Measurements from ENCODE around the gene RANBP10.
A peak's percentile ranks its signal among the peaks of the same experiment; 100 is the strongest.
"Not testable (repeated sequence)": the region's sequence is repeated elsewhere in the genome, so short reads cannot be mapped to it uniquely, and the experiment has no call there.

The RANBP10 gene

DNA sequence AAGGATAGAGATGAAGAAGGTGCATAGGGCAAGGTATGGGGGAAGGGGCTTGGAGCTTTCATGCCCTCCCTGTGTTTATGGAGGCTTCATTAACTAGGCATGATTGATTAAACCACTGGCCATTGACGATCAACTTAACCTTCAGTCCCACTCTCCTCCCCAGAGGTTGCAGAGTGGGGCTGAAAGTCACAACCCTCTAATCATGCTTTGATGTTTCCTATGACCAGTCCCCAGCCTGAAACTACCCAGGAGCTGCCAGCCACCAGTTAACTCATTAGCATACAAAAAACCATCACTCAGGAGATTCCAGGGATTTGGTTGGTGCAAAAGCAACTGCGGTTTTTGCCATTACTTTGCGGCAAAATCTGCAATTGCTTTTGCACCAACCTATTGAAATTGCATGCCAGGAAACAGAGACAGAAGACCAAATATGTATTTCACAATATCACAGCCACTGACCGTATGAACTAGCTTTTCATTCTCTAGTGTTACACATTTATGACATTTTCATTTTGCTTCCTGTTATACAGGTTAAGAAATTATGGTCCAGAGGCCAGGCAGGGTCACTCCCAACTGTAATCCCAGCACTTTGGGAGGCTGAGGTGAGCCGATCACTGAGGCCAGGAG lies 92.6 kb downstream of the RANBP10 start:
- no peak for DNase-seq (ENCODE audit: low spot score)

DNA sequence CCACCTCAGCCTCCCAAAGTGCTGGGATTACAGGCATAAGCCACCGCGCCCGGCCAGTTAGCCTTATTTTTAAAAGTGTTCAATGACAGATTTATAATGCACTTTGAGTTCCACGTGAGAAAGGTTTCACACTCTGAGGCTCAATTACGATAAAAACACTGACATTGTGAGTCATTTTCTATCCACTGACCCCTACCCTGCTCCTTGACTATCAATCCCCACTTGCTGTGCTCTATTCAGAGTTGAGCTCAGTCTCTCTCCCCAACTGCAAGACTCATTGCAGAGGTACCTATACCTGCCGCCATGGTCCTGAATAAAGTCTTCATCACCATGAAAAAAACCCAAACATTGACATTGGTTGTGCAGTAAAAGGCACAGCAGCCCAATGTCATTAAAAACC lies 95.8 kb downstream of the RANBP10 start:
- DNase-seq (ENCODE audit: low spot score), result no peak

DNA sequence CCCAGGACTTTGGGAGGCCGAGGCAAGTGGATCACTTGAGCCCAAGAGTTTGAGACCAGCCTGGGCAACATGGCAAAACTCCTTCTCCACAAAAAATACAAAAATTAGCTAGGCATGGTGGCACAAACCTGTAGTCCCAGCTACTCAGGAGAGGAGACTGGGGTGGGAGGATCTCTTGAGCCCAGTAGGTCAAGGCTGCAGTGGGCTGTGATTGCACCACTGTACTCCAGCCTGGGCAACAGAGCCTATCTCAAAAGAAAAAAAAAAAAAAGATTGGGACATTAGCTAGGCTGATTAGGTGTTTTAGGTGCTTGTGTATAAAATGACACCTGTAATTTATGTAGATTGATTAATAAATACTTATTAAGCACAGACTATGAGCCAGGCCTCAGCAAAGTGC lies 97.3 kb downstream of the RANBP10 start:
- DNase-seq (ENCODE audit: low spot score), result no peak

DNA sequence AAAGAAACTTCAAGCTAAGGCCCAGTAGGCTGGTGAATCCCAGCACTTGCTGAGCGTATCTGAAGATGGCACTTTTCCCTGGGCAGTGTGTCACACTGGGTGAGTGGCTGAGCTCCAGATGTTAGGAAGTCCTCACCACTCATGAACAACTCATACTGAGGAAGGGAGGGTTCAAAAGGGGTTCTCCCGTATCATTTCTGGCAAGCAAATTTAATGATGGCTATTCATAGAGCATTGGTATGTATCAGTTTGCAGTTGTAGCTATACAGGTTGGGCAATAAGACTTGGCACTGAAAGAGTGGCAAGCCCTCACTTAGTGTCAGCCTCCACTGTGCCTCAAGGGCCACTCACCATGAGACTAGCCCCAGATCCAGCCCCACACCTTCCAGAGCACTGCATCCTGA lies 98.0 kb downstream of the RANBP10 start:
- peak; percentile 57 for DNase-seq (ENCODE audit: low spot score)

DNA sequence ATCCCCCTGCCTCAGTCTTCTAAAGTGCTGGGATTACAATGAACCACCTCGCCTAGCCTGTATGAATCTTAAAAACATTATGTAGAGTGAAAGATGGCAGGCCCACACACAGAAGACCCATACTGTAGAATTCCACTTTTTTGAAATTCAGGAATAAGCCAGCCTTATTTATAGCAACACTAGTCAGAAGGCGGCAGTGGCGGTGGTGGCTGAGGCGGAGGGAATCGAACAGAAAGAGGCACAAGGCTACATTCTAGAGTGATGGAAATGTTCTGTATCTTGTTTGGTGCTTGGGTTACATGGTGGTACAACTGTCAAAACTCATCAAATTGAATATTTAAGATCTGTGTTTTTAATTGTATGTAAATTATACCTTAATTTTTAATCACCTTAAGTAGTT lies 98.6 kb downstream of the RANBP10 start:
- DNase-seq (ENCODE audit: low spot score), result no peak

DNA sequence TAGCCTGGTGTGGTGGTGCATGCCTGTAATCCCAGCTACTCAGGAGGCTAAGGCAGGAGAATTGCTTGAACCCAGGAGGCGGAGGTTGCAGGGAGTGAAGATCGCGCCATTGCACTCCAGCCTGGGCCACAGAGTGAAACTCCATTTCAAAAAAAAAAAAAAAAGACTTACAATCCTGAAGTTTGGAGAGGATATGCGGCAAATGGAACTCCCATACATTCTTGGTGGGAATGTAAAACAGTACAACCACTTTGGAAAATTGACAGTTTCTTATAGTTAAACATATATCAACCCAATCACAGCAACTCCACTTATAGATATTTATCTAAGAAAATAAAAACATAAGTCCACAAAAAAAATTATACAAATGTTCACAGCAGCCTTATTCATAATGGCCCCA lies 99.2 kb downstream of the RANBP10 start:
- DNase-seq (ENCODE audit: low spot score), result no peak

DNA sequence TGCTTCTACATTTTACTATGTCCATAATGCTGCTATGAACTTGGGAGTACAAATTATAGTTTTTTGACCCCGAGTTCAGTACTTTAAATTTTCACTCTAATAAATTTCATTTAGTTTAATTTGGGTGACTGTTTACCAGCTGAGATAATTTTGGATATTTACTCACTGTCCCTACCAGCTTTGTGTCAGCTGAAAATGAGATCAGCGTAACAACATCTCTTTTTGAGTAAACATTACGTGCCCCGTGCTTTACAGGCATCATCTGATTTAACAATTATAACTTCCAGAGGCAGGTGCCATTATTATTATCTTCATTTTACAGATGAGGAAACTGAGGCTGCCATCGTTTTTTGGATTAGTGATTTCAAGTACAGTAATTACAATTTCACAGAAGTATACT lies 102.2 kb downstream of the RANBP10 start:
- no peak for DNase-seq (ENCODE audit: low spot score)

DNA sequence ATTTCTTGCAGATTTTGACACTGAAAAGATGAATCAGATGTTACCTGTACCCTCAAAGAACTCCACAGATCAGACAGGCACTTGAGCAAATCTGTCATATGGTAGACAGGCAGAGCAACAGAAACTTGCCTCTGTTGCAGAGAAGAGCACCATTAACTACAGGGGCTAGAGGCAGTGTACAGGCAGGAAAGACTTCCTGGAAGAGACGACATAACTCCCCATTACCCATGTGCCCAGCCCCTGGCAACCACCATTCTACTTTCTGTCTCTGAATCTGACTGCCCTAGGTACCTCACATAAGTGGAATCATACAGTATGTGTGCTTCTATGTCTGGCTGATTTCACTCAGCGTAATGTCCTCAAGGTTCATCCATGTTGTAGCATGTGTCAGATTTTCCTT lies 102.7 kb downstream of the RANBP10 start:
- DNase-seq (ENCODE audit: low spot score), result no peak

DNA sequence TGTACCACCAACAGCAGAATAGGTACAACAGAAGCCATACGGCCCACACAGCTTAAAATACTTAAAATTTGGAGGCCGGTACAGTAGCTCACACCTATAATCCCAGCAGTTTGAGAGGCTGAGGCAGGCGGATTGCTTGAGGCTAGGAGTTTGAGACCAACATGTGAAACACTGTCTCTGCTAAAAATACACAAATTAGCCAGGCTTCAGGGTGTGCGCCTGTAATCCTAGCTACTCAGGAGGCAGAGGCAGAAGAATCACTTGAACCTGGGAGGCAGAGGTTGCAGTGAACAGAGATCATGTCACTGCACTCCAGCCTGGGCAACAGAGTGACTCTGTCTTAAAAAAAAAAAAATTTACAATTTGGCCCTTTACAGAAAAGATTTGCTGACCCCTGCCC lies 104.2 kb downstream of the RANBP10 start:
- no peak for DNase-seq (ENCODE audit: low spot score)

DNA sequence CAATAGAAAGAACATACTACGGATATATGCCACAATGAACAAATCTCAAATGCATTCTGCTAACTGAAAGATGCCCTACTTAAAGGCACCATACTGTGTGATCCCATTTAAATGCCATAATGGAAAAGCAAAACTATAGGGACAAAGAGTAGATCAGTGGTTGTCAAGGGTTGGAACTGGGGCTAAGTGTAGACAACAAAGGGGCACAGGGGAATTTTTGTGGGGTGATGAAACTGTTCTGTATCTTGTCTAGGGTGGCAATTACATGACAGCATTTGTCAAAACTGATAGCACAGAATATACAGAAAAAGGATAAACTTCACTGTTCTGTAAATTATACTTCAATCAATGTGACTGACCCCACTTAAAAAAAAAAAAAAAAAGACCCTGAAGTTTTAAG lies 104.9 kb downstream of the RANBP10 start:
- no peak for DNase-seq (ENCODE audit: low spot score)

DNA sequence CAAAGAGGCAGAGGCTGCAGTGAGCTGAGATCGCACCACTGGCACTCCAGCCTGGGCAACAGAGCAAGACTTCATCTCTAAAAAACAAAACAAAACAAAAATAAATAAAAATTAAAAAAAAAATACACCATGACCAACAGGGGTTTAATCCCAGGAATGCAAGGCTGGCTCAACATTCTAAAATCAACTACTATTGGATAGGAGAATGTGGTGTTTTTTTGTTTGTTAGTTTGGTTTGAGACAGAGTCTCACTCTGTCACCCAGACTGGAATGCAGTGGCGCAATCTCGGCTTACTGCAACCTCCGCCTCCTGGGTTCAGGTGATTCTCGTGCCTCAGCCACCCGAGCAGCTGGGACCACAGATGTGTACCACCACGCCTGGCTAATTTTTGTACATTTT lies 107.1 kb downstream of the RANBP10 start:
- no peak for DNase-seq (ENCODE audit: low spot score)

DNA sequence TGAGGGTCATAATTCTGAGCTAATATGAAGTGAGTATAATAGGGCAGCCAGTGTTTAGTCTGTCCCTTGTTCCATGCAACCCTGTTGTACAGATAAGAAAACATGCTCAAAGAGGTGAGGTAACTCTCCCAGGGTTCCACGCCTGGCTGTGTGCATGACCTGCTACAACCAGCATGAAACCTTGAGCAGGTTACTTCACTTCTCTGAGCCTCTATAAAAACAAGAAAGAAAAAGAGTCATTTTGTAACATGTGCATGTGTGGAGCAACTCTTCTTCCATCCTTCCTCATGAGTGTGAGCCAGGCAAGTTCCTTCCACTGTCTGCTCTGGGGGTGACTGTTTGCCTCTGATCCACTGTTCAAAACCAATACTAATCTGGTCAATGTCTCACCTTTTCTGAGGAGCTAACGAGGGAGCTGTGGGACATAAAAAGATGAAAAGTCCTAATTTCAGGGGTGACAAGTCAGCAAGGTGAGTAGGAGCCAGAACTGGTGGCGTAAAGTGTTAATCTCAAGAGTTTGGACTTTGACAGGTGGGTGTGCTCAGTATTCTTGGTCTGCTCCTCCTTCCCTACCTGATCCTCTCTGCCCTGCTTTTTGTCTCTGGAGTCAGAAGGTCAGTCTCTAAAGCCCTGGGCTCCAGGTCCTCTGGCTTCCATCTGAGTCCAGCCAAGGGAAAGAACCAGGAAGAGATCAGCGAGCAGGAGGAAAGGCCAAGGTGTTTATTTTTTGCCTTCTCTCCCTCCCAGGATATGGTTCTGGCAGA lies 108.8 kb downstream of the RANBP10 start:
- DNase-seq (ENCODE audit: low spot score), result no peak

DNA sequence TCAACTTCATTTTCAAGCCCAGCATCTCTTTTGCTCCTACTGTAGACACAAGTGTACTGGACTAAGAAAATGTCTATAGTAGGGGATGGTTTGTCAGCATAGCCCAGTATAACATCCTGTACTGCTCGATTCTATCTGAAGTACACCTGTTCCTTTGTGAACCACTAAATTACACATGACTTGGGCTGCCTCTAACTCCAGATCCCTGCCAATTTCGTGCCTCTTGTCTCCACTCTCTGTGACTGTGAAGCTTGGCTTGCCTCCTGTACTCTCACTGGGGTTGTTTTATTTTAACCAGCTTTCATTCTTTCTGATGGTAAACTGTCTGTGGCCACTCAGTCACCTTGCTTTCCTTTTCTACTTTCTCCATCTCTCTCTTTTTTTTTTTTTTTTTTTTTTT lies 111.7 kb downstream of the RANBP10 start:
- no peak for DNase-seq (ENCODE audit: low spot score)

DNA sequence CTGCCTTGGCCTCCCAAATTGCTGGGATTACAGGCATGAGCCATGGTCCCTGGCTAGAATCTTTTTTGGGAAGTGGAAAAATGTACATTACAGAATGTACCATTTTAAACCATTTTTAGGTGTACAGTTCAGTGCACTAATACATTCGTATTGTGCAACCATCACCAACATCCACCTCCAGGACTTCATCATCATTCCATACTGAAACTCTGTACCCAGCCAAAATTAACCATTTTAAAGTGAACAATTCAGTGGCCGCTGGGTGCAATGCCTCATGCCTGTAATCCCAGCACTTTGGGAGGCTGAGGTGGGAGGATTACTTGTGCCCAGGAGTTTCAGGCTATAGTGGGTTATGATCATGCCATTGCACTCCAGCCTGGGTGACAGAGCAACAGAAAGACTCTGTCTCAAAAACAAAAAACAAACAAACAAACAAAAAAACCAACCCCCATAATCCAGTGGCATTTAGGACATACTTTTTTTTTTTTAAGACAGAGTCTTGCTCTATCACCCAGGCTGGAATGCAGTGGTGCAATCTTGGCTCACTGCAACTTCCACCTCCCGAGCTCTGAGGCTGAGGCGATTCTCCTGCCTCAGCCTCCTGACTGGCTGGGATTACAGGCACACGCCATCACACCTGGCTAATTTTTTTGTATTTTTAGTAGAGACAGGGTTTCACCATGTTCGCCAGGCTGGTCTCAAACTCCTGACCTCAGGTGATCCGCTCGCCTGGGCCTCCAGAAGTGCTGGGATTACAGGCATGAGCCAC lies 112.7 kb downstream of the RANBP10 start:
- DNase-seq (ENCODE audit: low spot score), result not testable (repeated sequence)

DNA sequence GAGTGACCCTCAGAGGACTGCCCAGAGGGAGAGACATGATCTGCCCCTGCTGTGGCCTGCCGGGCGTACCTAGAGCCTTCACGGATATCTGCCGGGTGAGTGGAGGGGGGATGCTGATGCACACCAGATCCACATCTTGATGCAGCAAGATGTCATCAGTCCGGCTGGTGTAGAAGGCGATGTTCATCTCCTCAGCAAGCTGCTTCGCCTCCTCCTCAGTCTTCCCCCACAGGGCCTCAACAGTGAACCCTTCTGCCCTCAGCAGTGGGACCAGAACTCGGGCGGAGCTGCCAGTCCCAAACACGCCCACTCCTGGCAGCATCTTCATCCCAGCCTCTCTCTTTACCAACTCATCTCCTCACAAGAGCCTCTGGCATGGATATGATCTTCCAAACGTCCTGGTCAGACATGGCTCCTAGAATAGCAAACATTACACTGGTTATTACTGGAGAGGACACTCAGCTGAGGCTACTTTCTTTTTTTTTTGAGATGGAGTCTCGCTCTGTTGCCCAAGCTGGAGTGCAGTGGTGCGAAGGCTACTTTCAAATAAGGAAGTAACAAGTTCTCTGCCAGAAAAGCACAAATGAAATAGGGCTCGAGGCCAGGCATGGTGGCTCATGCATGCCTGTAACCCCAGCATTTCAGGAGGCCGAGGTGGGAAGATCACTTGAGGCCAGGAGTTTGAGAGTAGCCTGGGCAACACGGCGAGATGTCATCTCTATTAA lies 120.8 kb downstream of the RANBP10 start:
- DNase-seq (ENCODE audit: low spot score), result no peak

DNA sequence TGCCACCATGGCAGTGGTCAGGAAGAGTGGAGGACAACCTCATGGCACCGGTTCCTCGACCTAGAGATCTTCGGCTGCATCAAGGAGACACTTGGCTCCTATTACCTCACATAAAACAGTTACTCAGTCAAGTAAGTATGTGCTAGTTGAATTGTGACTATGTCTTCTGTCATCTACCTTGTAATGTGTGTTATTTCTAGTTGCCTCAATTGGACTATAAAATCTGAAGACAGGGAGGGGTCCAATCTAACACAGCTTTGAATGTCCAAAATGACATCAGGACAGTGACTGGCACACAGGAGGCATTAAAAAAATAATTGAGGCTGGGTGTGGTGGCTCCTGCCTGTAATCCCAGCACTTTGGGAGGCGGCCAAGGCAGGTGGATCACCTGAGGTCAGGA lies 122.6 kb downstream of the RANBP10 start:
- DNase-seq (ENCODE audit: low spot score), result no peak

DNA sequence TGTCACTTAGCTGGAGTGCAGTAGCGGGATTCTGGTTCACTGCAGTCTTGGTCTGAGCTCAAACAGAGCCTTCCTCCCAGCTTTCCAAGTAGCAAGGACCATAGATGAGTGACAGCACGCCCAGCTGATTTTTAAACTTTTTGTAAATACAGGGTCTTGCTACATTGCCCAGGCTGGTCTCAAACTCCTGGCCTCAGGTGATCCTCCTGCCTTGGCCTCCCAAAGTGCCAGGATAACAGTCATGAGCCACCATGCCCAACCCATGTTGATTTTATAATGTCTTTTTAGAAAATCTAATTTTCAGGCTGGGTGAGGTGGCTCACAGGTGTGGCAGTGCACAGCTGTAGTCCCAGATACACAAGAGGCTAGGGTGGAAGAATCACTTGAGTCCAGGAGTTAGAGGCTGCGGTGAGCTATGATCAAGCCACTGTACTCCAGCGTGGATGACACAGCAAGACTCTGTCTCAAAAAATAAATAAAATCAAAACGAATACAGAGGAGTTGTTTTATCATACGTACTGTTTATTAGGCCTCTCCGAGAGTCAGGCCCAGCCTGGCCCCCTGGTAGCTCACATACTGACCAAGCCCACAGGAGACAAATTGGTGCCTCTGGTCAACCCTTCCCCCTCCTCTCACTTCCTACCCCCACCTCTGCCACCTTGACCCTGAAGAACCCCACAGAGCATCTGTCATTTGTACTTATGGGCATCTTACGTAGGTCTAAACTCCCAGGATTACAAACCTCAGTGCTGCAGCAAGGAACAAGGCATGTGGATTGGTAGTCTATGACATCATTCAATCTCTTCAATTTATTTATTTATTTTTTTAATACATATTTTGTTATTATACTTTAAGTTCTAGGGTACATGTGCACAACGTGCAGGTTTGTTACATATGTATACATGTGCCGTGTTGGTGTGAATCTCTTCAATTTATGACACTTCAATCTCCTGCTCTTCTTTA lies 126.1 kb downstream of the RANBP10 start:
- no peak for DNase-seq (ENCODE audit: low spot score)

DNA sequence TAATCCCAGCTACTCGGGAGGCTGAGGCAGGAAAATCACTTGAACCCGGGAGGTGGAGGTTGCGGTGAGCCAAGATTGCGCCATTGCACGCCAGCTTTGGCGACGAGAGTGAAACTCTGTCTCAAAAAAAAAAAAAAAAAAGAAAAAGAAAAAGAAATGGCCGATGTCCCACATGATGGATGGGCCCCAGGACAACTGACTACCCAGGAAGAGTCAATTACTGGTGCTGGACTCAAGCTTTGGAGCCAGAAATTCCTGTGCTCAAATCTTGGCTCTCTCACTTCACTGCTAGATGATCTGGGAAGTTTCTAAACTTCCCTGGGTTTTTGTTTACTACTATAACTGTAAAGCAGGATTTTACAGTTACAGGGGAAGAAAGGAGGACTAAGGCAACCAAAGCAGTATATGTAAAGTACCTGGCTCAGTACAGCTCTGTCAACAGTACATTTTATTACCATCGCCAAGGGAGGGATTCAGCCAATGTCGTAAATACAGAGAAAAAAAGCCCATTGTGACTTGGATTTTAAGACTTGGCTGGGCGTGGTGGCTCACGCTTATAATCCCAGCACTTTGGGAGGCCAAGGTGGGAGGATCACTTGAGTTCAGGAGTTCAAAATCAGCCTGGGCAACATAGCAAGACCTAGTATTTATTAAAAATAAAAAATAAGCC lies 127.9 kb downstream of the RANBP10 start:
- no peak for DNase-seq (ENCODE audit: low spot score)

DNA sequence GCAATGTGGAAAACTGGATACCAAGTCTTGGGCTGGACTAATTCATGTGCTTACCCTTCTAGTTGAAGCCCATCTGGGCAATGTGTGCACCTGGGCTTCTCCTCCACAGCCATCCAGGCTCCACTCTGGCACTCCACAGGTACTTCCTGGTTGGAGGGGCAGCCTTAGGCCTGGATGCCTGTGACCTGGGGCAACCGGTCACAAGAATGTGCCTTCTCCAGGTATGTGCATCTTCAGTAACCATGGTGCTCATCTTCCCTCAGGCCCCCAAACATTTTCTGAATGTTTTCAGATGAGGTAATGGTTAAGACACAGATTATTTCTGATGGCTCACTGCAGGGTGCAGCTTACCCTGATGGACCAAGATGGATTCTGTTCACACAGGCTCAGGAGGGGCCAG lies 128.6 kb downstream of the RANBP10 start:
- no peak for DNase-seq (ENCODE audit: low spot score)

DNA sequence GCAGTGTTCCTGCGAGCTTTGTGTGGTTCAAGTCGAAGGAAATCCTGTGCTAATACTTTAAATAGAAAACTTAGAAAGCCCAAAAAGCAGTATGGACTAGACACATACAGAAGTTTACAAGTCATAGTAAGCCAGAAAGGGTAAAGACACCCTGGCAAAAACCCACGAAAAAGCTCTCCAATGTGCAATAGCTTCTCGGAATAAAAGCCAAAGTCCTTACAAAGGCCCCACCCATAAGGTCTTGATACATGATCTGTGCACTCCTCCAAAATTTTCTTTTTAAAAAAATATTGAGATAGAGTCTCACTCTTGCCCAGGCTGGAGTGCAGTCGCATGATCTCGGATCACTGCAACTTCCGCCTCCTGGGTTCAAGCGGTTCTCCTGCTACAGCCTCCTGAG lies 129.4 kb downstream of the RANBP10 start:
- DNase-seq (ENCODE audit: low spot score), result no peak

DNA sequence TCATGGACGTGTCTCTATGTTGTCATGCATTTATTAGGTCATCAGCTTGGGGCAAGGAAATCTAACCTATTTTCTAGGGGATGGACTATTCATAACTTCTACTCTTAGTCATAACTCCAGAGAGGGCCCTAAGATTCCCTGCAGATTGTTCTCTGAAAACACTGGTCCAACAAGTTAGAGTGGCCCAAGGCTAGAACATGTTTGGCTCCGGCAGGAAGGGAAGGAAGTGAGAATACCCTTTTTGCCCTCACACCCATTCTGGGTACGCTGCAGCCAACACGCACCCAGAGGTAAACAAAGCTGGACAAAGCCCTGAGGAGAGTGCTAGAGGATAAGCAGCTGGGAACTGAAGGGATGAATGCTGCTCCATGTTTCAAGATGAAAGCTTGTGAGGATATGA lies 129.8 kb downstream of the RANBP10 start:
- no peak for DNase-seq (ENCODE audit: low spot score)

Data from GM03348 (cell line).